Measurements from ENCODE around the gene IFIT3. TPM values are rescaled to one million over a fixed set of nuclear protein-coding genes. Genes with fewer than 3 reads are reported as not detected.

Gene IFIT3
- total RNA-seq, 1 experiment from 2014 or later: 0.55 TPM

DNA sequence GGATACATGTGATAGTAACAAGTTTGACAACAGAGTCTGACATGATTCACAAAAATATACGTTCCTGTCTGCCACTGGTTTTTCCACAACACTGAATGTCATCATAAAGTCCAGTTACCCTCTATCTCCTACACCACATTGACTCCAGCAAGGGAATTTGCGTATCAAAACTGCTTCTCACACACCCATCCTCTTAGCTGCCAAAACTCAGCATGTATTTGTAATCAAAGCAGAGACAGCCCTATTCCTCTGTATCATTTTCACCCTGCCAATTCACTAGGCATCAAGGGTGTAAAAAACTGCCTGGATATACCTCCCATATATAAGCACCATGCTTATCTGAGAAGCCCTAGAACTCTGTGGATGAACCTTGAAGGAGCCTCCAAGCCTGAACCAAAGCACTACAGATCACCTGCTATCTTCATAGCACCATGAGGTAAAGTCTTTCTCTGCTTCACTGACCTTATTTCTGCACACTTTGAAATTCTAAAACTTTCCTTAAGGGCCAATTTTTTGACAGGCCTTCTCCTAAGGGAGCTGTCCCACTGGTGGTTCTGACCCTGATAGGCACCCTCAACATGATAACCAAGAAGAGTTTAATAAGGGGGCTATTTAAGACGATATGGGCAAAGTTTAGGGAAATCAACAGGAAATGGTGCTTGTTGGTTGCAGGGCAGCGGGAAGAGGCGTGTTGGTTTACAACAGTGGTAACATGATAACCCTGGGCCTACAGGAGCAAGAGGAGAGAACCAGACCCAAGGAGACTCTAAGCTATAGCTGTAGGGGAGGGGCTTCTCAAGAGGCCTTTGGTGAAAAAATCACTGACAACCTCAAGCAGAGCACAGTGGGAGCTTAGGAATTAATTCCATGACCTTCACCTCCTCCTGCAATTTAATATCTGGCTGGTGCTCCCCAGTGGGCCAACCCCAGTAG, 50.2 kb downstream of the IFIT3 start, which contains the start of gene IFIT1B:
TSS of gene IFIT1B (plus strand) at position 352 of the 933 bp plus-strand sequence. CDS start at position 432, 80 bp downstream.
- TF ChIP-seq, protein P1, sequence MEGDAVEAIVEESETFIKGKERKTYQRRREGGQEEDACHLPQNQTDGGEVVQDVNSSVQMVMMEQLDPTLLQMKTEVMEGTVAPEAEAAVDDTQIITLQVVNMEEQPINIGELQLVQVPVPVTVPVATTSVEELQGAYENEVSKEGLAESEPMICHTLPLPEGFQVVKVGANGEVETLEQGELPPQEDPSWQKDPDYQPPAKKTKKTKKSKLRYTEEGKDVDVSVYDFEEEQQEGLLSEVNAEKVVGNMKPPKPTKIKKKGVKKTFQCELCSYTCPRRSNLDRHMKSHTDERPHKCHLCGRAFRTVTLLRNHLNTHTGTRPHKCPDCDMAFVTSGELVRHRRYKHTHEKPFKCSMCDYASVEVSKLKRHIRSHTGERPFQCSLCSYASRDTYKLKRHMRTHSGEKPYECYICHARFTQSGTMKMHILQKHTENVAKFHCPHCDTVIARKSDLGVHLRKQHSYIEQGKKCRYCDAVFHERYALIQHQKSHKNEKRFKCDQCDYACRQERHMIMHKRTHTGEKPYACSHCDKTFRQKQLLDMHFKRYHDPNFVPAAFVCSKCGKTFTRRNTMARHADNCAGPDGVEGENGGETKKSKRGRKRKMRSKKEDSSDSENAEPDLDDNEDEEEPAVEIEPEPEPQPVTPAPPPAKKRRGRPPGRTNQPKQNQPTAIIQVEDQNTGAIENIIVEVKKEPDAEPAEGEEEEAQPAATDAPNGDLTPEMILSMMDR (conservative IDR thresholded peaks at IDR 0.05): no peak
- no peaks in the 10 kb centered on the region for H3K27me3 ChIP-seq (ENCODE audit: insufficient read depth, low read length)
- H3K4ac ChIP-seq (ENCODE audit: low read depth, low read length): no peak within 1 kb of the TSS
- no peak within 1 kb of the TSS for H3T11ph ChIP-seq (ENCODE audit: low read length)
- H3K9me3 ChIP-seq (ENCODE audit: control insufficient read depth, low read depth, low read length): no peaks in the 10 kb centered on the region
- H3K18ac ChIP-seq (ENCODE audit: insufficient read length, low read depth, low read length): no peak within 1 kb of the TSS
- no peak within 1 kb of the TSS for H2BK120ac ChIP-seq (ENCODE audit: low read depth, low read length, poor library complexity, severe bottlenecking)
- no peaks in the 10 kb centered on the region; the same call in 1 of the 2 replicates for H3K79me2 ChIP-seq (ENCODE audit: insufficient read depth, low read length)
- peaks cover 13% of the 10 kb centered on the region in 2 experiments for H3K4me1 Mint-ChIP-seq
- DNase-seq: no peak
- no peaks in the 10 kb centered on the region for H4K20me1 ChIP-seq (ENCODE audit: control insufficient read depth, insufficient read depth, insufficient read length)
- no peak within 1 kb of the TSS for H4K8ac ChIP-seq (replicated peaks; ENCODE audit: insufficient read length, low read depth, low read length)
- no peak within 1 kb of the TSS for H2BK12ac ChIP-seq (ENCODE audit: insufficient read length, low read depth, low read length)
- H3K14ac ChIP-seq (ENCODE audit: insufficient read depth, low read length): no peak within 1 kb of the TSS
- H4K5ac ChIP-seq (ENCODE audit: insufficient read length, low read depth, low read length): no peak within 1 kb of the TSS
- no peaks in the 10 kb centered on the region; the same call in 1 of the 2 replicates for H3K27me3 Mint-ChIP-seq (ENCODE audit: low read depth)
- no peaks in the 10 kb centered on the region for H3K36me3 Mint-ChIP-seq (ENCODE audit: insufficient read depth in 1 of 3, low read depth in 3 of 3)
- no peak within 1 kb of the TSS for H4K91ac ChIP-seq (ENCODE audit: insufficient read length, low read depth, low read length)
- H3K79me1 ChIP-seq (ENCODE audit: insufficient read depth, low read depth, low read length, poor library complexity, severe bottlenecking): no peaks in the 10 kb centered on the region
- H3K56ac ChIP-seq (ENCODE audit: insufficient read length, low read depth, low read length): no peak within 1 kb of the TSS
- H2BK5ac ChIP-seq (ENCODE audit: insufficient read length, low read length): no peak within 1 kb of the TSS
- H3K9me3 Mint-ChIP-seq: no peaks in the 10 kb centered on the region
- no peak within 1 kb of the TSS for H3K27ac ChIP-seq (ENCODE audit: insufficient read length, low read depth, low read length)
- H3K4me1 ChIP-seq (ENCODE audit: insufficient read depth, low read length): no peaks in the 10 kb centered on the region; the same call in 1 of the 2 replicates
- no peak within 1 kb of the TSS for H2BK15ac ChIP-seq (ENCODE audit: low read depth, low read length)
- no peak within 1 kb of the TSS for H3K9ac ChIP-seq (ENCODE audit: extremely low read depth, insufficient read length, low read length)
- no peak within 1 kb of the TSS for H2BK20ac ChIP-seq (ENCODE audit: low read depth, low read length, poor library complexity, severe bottlenecking)
- no peaks in the 10 kb centered on the region for H3K23me2 ChIP-seq (ENCODE audit: insufficient read length, low read depth, low read length, poor library complexity, severe bottlenecking)
- no peak within 1 kb of the TSS for H3K23ac ChIP-seq (ENCODE audit: insufficient read length, low read depth, low read length)
- WGBS (ENCODE audit: extremely low coverage, insufficient read length, low lambda C conversion rate): no CpG with 5 or more reads among the region's 5 CpGs
- no peak within 1 kb of the TSS for H3K4me3 Mint-ChIP-seq
- H2AFZ ChIP-seq (ENCODE audit: low read length): no peak within 1 kb of the TSS
- no peak within 1 kb of the TSS for H2AK5ac ChIP-seq (ENCODE audit: insufficient read length, low read length)
- no peak within 1 kb of the TSS for H3K4me2 ChIP-seq (ENCODE audit: insufficient read depth, insufficient read length, low read length)
- H3K27ac Mint-ChIP-seq: no peak within 1 kb of the TSS

Data from H9 (cell line).